ENCODE results near the gene SEBOX.

The SEBOX gene

DNA sequence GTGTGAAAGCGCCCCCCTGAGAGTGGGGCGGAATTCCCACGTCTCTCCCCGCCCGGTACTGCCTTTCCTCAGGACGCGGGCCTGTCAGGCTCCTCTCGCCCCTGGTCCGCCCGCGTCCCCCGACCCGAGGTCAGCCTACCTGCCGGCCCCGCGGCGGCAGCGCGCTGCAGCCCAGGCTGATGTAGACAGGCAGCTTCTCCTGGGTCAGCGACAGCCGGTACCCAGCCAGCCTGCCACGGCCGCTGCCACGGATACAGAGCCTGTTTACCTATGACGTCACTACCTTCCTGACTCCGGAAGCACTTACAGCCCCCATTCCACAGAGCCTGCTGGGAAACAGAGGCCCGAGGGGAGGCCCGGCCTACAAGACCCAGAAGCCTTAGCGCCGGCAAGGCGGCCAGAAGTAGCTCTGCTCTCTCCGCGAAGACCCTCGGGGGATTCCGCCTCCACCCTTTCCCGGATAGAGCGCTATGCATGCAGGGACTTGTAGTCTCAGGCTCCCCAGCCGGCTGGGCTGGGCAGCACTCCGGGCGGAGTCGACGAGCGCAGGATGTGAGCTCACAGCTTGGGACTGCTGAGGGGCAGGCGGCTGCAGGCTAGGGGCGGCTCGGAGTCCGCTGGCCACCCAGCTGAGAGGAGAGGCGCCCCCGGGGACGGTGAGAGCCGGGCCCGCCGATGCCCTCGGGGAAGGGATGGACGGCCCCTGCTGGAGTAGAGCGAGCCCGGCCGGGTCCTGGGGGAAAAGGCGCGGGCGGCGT, 29.6 kb downstream of the SEBOX start, which contains the start of the genes IFT20 and TNFAIP1 (continued):
- 0 out of 2 replicates have a peak, but pooled peaks have one; percentile 24 for TF ChIP-seq ZNF843 (tag by site-specific recombination; IDR thresholded peaks at IDR 0.05)
- no peak for TF ChIP-seq BCL11A (tag by site-specific recombination; IDR thresholded peaks at IDR 0.05; ENCODE audit: low read depth)
- TF ChIP-seq ZNF600 (tag by site-specific recombination; IDR thresholded peaks at IDR 0.05) = peak; percentile 43; the same call in 1 of the 2 replicates
- TF ChIP-seq KLF1 (tag by site-specific recombination; IDR thresholded peaks at IDR 0.05) = peak; percentile 10; the same call in 1 of the 2 replicates
- TF ChIP-seq ZFP41 (tag by site-specific recombination; IDR thresholded peaks at IDR 0.05; ENCODE audit: borderline replicate concordance) = no peak
- TF ChIP-seq, protein P1, sequence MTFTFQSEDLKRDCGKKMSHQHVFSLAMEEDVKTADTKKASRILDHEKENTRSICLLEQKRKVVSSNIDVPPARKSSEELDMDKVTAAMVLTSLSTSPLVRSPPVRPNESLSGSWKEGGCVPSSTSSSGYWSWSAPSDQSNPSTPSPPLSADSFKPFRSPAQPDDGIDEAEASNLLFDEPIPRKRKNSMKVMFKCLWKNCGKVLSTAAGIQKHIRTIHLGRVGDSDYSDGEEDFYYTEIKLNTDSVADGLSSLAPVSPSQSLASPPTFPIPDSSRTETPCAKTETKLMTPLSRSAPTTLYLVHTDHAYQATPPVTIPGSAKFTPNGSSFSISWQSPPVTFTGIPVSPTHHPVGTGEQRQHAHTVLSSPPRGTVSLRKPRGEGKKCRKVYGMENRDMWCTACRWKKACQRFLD (tag by site-specific recombination; IDR thresholded peaks at IDR 0.05) = no peak
- peak; percentile 96 for TF ChIP-seq SP3 (tag by site-specific recombination; IDR thresholded peaks at IDR 0.05)
- TF ChIP-seq ZNF391 (tag by site-specific recombination; IDR thresholded peaks at IDR 0.05; ENCODE audit: borderline replicate concordance, low read depth) = 0 out of 2 replicates have a peak, but pooled peaks have one; percentile 52
- TF ChIP-seq ZNF366 (tag by site-specific recombination; conservative IDR thresholded peaks at IDR 0.05) = no peak
- TF ChIP-seq ZBTB20 (tag by site-specific recombination; IDR thresholded peaks at IDR 0.05) = peak; percentile 80; the same call in 1 of the 2 replicates
- TF ChIP-seq ZFP69B (tag by site-specific recombination; IDR thresholded peaks at IDR 0.05) = peak; percentile 80
- peak; percentile 100 for TF ChIP-seq ZNF629 (tag by site-specific recombination; IDR thresholded peaks at IDR 0.05)
- peak; percentile 80 for TF ChIP-seq GLIS2 (tag by site-specific recombination; IDR thresholded peaks at IDR 0.05)
- no peak for TF ChIP-seq ZNF354C (tag by site-specific recombination; IDR thresholded peaks at IDR 0.05; ENCODE audit: borderline replicate concordance, low read depth)
- TF ChIP-seq ZNF324 (tag by site-specific recombination; IDR thresholded peaks at IDR 0.05) = peak; percentile 66; the same call in 1 of the 2 replicates
- peak; percentile 99 for TF ChIP-seq ZNF76 (tag by site-specific recombination; IDR thresholded peaks at IDR 0.05; ENCODE audit: borderline replicate concordance, low read depth)
- TF ChIP-seq, protein P2, sequence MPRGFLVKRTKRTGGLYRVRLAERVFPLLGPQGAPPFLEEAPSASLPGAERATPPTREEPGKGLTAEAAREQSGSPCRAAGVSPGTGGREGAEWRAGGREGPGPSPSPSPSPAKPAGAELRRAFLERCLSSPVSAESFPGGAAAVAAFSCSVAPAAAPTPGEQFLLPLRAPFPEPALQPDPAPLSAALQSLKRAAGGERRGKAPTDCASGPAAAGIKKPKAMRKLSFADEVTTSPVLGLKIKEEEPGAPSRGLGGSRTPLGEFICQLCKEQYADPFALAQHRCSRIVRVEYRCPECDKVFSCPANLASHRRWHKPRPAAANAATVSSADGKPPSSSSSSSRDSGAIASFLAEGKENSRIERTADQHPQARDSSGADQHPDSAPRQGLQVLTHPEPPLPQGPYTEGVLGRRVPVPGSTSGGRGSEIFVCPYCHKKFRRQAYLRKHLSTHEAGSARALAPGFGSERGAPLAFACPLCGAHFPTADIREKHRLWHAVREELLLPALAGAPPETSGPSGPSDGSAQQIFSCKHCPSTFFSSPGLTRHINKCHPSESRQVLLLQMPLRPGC (tag by site-specific recombination; IDR thresholded peaks at IDR 0.05) = peak; percentile 54; the same call in 1 of the 2 replicates
- TF ChIP-seq EGR2 (tag by site-specific recombination; IDR thresholded peaks at IDR 0.05; ENCODE audit: low read depth) = peak; percentile 88; the same call in 1 of the 2 replicates
- no peak for TF ChIP-seq ZNF274 (IDR thresholded peaks at IDR 0.05; ENCODE audit: low read length)
- TF ChIP-seq ZNF274 (tag by site-specific recombination; IDR thresholded peaks at IDR 0.05; ENCODE audit: borderline replicate concordance) = no peak
- no peak for TF ChIP-seq ZNF670 (tag by site-specific recombination; IDR thresholded peaks at IDR 0.05; ENCODE audit: low read depth)
- peak; percentile 66; the same call in 1 of the 2 replicates for TF ChIP-seq KLF7 (tag by site-specific recombination; IDR thresholded peaks at IDR 0.05; ENCODE audit: borderline replicate concordance)
- TF ChIP-seq ZNF169 (tag by site-specific recombination; IDR thresholded peaks at IDR 0.05) = 0 out of 2 replicates have a peak, but pooled peaks have one; percentile 27
- TF ChIP-seq, protein P3, sequence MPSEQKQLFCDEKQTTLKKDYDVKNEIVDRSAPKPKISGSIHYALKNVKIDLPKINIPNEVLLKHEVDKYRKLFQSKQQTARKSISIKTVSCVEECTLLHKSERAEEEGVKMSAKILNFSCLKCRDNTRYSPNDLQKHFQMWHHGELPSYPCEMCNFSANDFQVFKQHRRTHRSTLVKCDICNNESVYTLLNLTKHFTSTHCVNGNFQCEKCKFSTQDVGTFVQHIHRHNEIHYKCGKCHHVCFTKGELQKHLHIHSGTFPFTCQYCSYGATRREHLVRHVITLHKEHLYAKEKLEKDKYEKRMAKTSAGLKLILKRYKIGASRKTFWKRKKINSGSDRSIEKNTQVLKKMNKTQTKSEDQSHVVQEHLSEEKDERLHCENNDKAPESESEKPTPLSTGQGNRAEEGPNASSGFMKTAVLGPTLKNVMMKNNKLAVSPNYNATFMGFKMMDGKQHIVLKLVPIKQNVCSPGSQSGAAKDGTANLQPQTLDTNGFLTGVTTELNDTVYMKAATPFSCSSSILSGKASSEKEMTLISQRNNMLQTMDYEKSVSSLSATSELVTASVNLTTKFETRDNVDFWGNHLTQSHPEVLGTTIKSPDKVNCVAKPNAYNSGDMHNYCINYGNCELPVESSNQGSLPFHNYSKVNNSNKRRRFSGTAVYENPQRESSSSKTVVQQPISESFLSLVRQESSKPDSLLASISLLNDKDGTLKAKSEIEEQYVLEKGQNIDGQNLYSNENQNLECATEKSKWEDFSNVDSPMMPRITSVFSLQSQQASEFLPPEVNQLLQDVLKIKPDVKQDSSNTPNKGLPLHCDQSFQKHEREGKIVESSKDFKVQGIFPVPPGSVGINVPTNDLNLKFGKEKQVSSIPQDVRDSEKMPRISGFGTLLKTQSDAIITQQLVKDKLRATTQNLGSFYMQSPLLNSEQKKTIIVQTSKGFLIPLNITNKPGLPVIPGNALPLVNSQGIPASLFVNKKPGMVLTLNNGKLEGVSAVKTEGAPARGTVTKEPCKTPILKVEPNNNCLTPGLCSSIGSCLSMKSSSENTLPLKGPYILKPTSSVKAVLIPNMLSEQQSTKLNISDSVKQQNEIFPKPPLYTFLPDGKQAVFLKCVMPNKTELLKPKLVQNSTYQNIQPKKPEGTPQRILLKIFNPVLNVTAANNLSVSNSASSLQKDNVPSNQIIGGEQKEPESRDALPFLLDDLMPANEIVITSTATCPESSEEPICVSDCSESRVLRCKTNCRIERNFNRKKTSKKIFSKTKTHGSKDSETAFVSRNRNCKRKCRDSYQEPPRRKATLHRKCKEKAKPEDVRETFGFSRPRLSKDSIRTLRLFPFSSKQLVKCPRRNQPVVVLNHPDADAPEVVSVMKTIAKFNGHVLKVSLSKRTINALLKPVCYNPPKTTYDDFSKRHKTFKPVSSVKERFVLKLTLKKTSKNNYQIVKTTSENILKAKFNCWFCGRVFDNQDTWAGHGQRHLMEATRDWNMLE (tag by site-specific recombination; conservative IDR thresholded peaks at IDR 0.05; ENCODE audit: low read depth) = peak; percentile 96
- peak; percentile 68 for TF ChIP-seq GLIS1 (tag by site-specific recombination; IDR thresholded peaks at IDR 0.05)
- TF ChIP-seq ZBTB1 (tag by site-specific recombination; IDR thresholded peaks at IDR 0.05) = no peak
- TF ChIP-seq, protein P4, sequence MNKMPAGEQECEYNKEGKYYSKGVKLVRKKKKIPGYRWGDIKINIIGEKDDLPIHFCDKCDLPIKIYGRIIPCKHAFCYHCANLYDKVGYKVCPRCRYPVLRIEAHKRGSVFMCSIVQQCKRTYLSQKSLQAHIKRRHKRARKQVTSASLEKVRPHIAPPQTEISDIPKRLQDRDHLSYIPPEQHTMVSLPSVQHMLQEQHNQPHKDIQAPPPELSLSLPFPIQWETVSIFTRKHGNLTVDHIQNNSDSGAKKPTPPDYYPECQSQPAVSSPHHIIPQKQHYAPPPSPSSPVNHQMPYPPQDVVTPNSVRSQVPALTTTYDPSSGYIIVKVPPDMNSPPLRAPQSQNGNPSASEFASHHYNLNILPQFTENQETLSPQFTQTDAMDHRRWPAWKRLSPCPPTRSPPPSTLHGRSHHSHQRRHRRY (tag by site-specific recombination; IDR thresholded peaks at IDR 0.05) = no peak
- TF ChIP-seq, protein P5, sequence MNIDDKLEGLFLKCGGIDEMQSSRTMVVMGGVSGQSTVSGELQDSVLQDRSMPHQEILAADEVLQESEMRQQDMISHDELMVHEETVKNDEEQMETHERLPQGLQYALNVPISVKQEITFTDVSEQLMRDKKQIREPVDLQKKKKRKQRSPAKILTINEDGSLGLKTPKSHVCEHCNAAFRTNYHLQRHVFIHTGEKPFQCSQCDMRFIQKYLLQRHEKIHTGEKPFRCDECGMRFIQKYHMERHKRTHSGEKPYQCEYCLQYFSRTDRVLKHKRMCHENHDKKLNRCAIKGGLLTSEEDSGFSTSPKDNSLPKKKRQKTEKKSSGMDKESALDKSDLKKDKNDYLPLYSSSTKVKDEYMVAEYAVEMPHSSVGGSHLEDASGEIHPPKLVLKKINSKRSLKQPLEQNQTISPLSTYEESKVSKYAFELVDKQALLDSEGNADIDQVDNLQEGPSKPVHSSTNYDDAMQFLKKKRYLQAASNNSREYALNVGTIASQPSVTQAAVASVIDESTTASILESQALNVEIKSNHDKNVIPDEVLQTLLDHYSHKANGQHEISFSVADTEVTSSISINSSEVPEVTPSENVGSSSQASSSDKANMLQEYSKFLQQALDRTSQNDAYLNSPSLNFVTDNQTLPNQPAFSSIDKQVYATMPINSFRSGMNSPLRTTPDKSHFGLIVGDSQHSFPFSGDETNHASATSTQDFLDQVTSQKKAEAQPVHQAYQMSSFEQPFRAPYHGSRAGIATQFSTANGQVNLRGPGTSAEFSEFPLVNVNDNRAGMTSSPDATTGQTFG (tag by site-specific recombination; IDR thresholded peaks at IDR 0.05; ENCODE audit: borderline replicate concordance) = 0 out of 2 replicates have a peak, but pooled peaks have one; percentile 61

All from HEK293 (cell line).